K562 (cell line): ENCODE measurements around the gene DNAJB11. TPM values are rescaled to one million over a fixed set of nuclear protein-coding genes. Genes with fewer than 3 reads are reported as not detected.

Experiments used
- CBX2 ChIP-seq: fragments of 200-600 bp; sonication (generic); IDR thresholded peaks from one replicate; pipeline ENCODE4 v1.6.1; 2012; ENCODE audit warnings: mild to moderate bottlenecking, low read length, inconsistent platforms; ENCODE audit not compliant: insufficient read depth, poor library complexity, severe bottlenecking
- FOXP1 ChIP-seq: sonication (generic); formaldehyde crosslinking; IDR thresholded peaks from 2 replicates; pipeline ENCODE4 v1.8.0; 2022; ENCODE audit warnings: mild to moderate bottlenecking, missing genetic modification reagents
- HNRNPUL1 ChIP-seq: fragments of 200-400 bp; formaldehyde crosslinking; IDR thresholded peaks from 2 replicates; pipeline ENCODE4 v1.6.1; 2017; ENCODE audit warnings: low read length
- ILF3 ChIP-seq: fragments of 450-650 bp; IDR thresholded peaks from 2 replicates; pipeline ENCODE4 v1.6.1; 2018; ENCODE audit warnings: antibody characterized with exemption, mild to moderate bottlenecking, moderate library complexity, borderline replicate concordance
- MAX ChIP-seq: sonication (generic); formaldehyde crosslinking; IDR thresholded peaks from 2 replicates; pipeline ENCODE4 v1.9.0; 2022; ENCODE audit warnings: mild to moderate bottlenecking, missing genetic modification reagents
- NELFE ChIP-seq: IDR thresholded peaks from 2 replicates; pipeline ENCODE4 v1.6.1; 2011; ENCODE audit warnings: mild to moderate bottlenecking; ENCODE audit not compliant: insufficient read depth, insufficient read length
- PATZ1 ChIP-seq: fragments of 250-450 bp; sonication (Bioruptor Pico); IDR thresholded peaks from 2 replicates; pipeline ENCODE4 v1.5.0; 2020; ENCODE audit warnings: mild to moderate bottlenecking, borderline replicate concordance
- PBX2 ChIP-seq, 2 experiments: IDR thresholded peaks in 1 of 2; conservative IDR thresholded peaks in 1 of 2; 2 replicates each; pipeline ENCODE4 v1.6.1; 2016; ENCODE audit warnings: low read depth in 2 of 2, mild to moderate bottlenecking in 1 of 2, missing compliant biosample characterization in 1 of 2, missing genetic modification characterization in 1 of 2, moderate library complexity in 1 of 2
- SIX5 ChIP-seq, 2 experiments: IDR thresholded peaks; 2 replicates each; pipeline ENCODE4 v1.6.1; 2011; ENCODE audit warnings: low read length in 2 of 2, borderline replicate concordance in 1 of 2, low read depth in 1 of 2, mild to moderate bottlenecking in 1 of 2, moderate library complexity in 1 of 2; ENCODE audit not compliant: insufficient read depth in 1 of 2
- ZMIZ1 ChIP-seq, 2 experiments: fragments of 150-350 bp in 1 of 2; IDR thresholded peaks; 2 replicates each; pipeline ENCODE4 v1.6.1; 2012 to 2016; ENCODE audit warnings: low read depth in 2 of 2, low read length in 2 of 2, mild to moderate bottlenecking in 1 of 2, moderate library complexity in 1 of 2
- ZNF165 ChIP-seq: fragments of 250-450 bp; sonication (Bioruptor Pico); IDR thresholded peaks from 2 replicates; pipeline ENCODE4 v1.4.0; 2020; ENCODE audit warnings: borderline replicate concordance
- ZNF3 ChIP-seq: fragments of 250-450 bp; sonication (Bioruptor Pico); IDR thresholded peaks from 2 replicates; pipeline ENCODE4 v1.5.0; 2021; ENCODE audit warnings: mild to moderate bottlenecking, moderate library complexity
- ZNF449 ChIP-seq: fragments of 250-450 bp; sonication (Bioruptor Pico); IDR thresholded peaks from 2 replicates; pipeline ENCODE4 v1.8.0; 2022; ENCODE audit warnings: moderate library complexity, mild to moderate bottlenecking, inconsistent platforms
- polyA plus RNA-seq, 8 experiments: library from polyadenylated mRNA; depleted of rRNA in 4 of 8; stranded (reverse) in 5 of 8; unstranded in 3 of 8; fragments of >200 nt; fragmentation: Nextera tagmentation in 2 of 8; fragmentation: Illumina TruSeq in 1 of 8; extraction: Ambion mirVana in 2 of 8; extraction: Trizol in 1 of 8; gene quantifications; 2 replicates each; pipeline versions ENCODE4 v1.2.1 to v1.2.3, GENCODE V29; 2011 to 2014; ENCODE audit warnings: inconsistent platforms in 1 of 8, missing spikeins in 1 of 8
- total RNA-seq, 7 experiments: library from RNA; depleted of rRNA in 6 of 7; stranded (reverse); fragments of >200 nt in 6 of 7; fragmentation: Illumina TruSeq in 2 of 7; extraction: Trizol in 2 of 7; gene quantifications; 2 replicates each; pipeline versions ENCODE4 v1.2.1 to v1.2.3, GENCODE V29; 2011 to 2021; ENCODE audit warnings: low replicate concordance in 1 of 7

The DNAJB11 gene
- total and polyA plus RNA-seq, 9 of the 15 experiments (the other 6 are each of a cell fraction or from before 2014, with no cell fraction given) = 14.8 to 74.7 (median 63.8) TPM

GRCh38 chr3:186570096-186570940 lies at the start of gene DNAJB11 (continued):
- TF ChIP-seq MAX (peak; percentile 41), ZNF449 (no peak), ZNF3 (no peak), ILF3 (no peak), FOXP1 (CRISPR knock-in tag) (peak; percentile 74; the same call in 1 of the 2 replicates), SIX5 (IDR thresholded peaks at IDR 0.05; ENCODE audit: borderline replicate concordance in 1 of 2, insufficient read depth in 1 of 2, low read depth in 1 of 2, low read length in 2 of 2) (no peak), ZMIZ1 (IDR thresholded peaks at IDR 0.05; ENCODE audit: low read depth in 2 of 2, low read length in 2 of 2) (no peak; a peak in 1 of 4 replicates), ZNF165 (no peak), NELFE (no peak), PATZ1 (CRISPR knock-in tag) (no peak), CBX2 (no peak), HNRNPUL1 (no peak), PBX2 (CRISPR knock-in tag; IDR thresholded peaks at IDR 0.05; ENCODE audit: low read depth) (no peak), PBX2 (tag; conservative IDR thresholded peaks at IDR 0.05; ENCODE audit: low read depth) (no peak)
